Uterus (tissue), 4 donors: ENCODE measurements around the gene ZNF487. TPM values are rescaled to one million over a fixed set of nuclear protein-coding genes. Genes with fewer than 3 reads are reported as not detected.
"Not testable (repeated sequence)": the region's sequence is repeated elsewhere in the genome, so short reads cannot be mapped to it uniquely, and the experiment has no call there.

ENCODE experiments used
- DNase-seq, 2 donors: peaks; one replicate each; pipeline ENCODE4 v3.0.0-alpha.2; 2019 to 2020
- H3K27ac ChIP-seq, 2 donors: fragments of 200-600 bp; sonication (generic); 1 replicate in 1 of 2; 2 replicates in 1 of 2; pipeline ENCODE4 v1.5.1; 2016 to 2018
- H3K27me3 ChIP-seq, 2 donors: fragments of 200-600 bp; sonication (generic); one replicate each; pipeline ENCODE4 v1.5.1; 2018 to 2019; ENCODE audit warnings: control low read depth in 1 of 2
- H3K36me3 ChIP-seq, 2 donors: fragments of 200-600 bp; sonication (generic); one replicate each; pipeline ENCODE4 v1.5.1; 2019; ENCODE audit warnings: control low read depth in 1 of 2
- H3K4me1 ChIP-seq, 2 donors: fragments of 200-600 bp; sonication (generic); one replicate each; pipeline ENCODE4 v1.5.1; 2018 to 2019; ENCODE audit warnings: control low read depth in 1 of 2
- H3K4me3 ChIP-seq, 2 donors: fragments of 200-600 bp; sonication (generic); 1 replicate in 1 of 2; 2 replicates in 1 of 2; pipeline ENCODE4 v1.5.1; 2018 to 2019; ENCODE audit warnings: mild to moderate bottlenecking in 1 of 2
- H3K9me3 ChIP-seq, 2 donors: fragments of 200-600 bp; sonication (generic); one replicate each; pipeline ENCODE4 v1.5.1; 2019; ENCODE audit warnings: control low read depth in 1 of 2
- CTCF ChIP-seq, 4 experiments: fragments of 200-600 bp in 2 of 4; fragments of 450-650 bp in 2 of 4; sonication (generic) in 2 of 4; IDR thresholded peaks; one replicate each; pipeline ENCODE4 v1.5.1; 2016 to 2019; ENCODE audit warnings: antibody characterized with exemption in 4 of 4, mild to moderate bottlenecking in 2 of 4, moderate library complexity in 1 of 4
- POLR2A ChIP-seq, 2 donors: fragments of 450-650 bp; IDR thresholded peaks; one replicate each; pipeline ENCODE4 v1.6.1; 2016; ENCODE audit warnings: antibody characterized with exemption in 2 of 2, mild to moderate bottlenecking in 1 of 2, moderate library complexity in 1 of 2
- intact Hi-C: fragments of 100-400 bp; cut with DNase I; formaldehyde crosslinking; loops from one replicate; pipeline ENCODE4 v1.15.1; 2023; ENCODE audit warnings: low total_unique reads
- total RNA-seq, 4 donors: library from RNA; depleted of rRNA in 3 of 4; stranded (reverse); fragments of >200 nt in 3 of 4; gene quantifications; one replicate each; pipeline versions ENCODE4 v1.1.0 to v1.2.4, GENCODE V29; 2014 to 2023
- donor health status: DM: yes; HTN: yes; CAD: no.

ZNF487 gene
- total RNA-seq, 4 donors from 2014 or later, result 15.0 to 22.8 (median 17.8) TPM

- H3K4me3 ChIP-seq, result no peak overlapping the region
- no peaks in the 10 kb centered on the region for H3K9me3 ChIP-seq
- TF ChIP-seq POLR2A (IDR thresholded peaks at IDR 0.05), result no peak
- peak; percentile 66 to 76 (median 72) for TF ChIP-seq CTCF (IDR thresholded peaks at IDR 0.05)
- H3K27ac ChIP-seq, result no peak overlapping the region
- intact Hi-C loops, result loop anchor here (5.0 kb wide), 1 partner anchor 165 kb away; no protein-coding TSS in a partner anchor
- peak in 1 of 2 donors; percentile 35 for DNase-seq
- H3K27me3 ChIP-seq, result no peaks in the 10 kb centered on the region
- no peaks in the 10 kb centered on the region for H3K4me1 ChIP-seq
- no peaks in the 10 kb centered on the region for H3K36me3 ChIP-seq
Observed at GRCh38 chr10:43461950-43462349, 25.0 kb downstream of the ZNF487 start.

GRCh38 chr10:43465086-43465735 lies 28.3 kb downstream of the ZNF487 start:
- H3K36me3 ChIP-seq, H3K27me3 ChIP-seq, DNase-seq, H3K4me3 ChIP-seq, H3K9me3 ChIP-seq, intact Hi-C loops, H3K4me1 ChIP-seq, H3K27ac ChIP-seq: not testable (repeated sequence)

GRCh38 chr10:43465736-43466120 lies 28.8 kb downstream of the ZNF487 start:
- intact Hi-C loops, H3K36me3 ChIP-seq, H3K9me3 ChIP-seq, DNase-seq, H3K4me1 ChIP-seq, H3K27ac ChIP-seq, H3K27me3 ChIP-seq, H3K4me3 ChIP-seq: not testable (repeated sequence)

GRCh38 chr10:43471146-43471545 lies 34.2 kb downstream of the ZNF487 start:
- Histone ChIP-seq H3K27me3 (no peaks in the 10 kb centered on the region), H3K27ac (no peak overlapping the region), H3K9me3 (no peaks in the 10 kb centered on the region), H3K4me3 (no peak overlapping the region), H3K36me3 (no peaks in the 10 kb centered on the region), H3K4me1 (no peaks in the 10 kb centered on the region)
- intact Hi-C loops, result no loop called here
- no peak for DNase-seq
- TF ChIP-seq POLR2A (IDR thresholded peaks at IDR 0.05), result no peak
- TF ChIP-seq CTCF (IDR thresholded peaks at IDR 0.05), result no peak

- no peaks in the 10 kb centered on the region for H3K9me3 ChIP-seq
- no peak overlapping the region for H3K4me3 ChIP-seq
- H3K4me1 ChIP-seq, result no peaks in the 10 kb centered on the region
- TF ChIP-seq POLR2A (IDR thresholded peaks at IDR 0.05) (no peak), CTCF (IDR thresholded peaks at IDR 0.05) (no peak)
- DNase-seq, result no peak
- H3K36me3 ChIP-seq, result no peaks in the 10 kb centered on the region
- intact Hi-C loops, result no loop called here
- no peaks in the 10 kb centered on the region for H3K27me3 ChIP-seq
- H3K27ac ChIP-seq, result no peak overlapping the region
Observed at GRCh38 chr10:43471935-43472720, 35.2 kb downstream of the ZNF487 start.

GRCh38 chr10:43479275-43479674 lies 42.4 kb downstream of the ZNF487 start:
- TF ChIP-seq CTCF (IDR thresholded peaks at IDR 0.05), result no peak
- TF ChIP-seq POLR2A (IDR thresholded peaks at IDR 0.05), result no peak
- no peaks in the 10 kb centered on the region for H3K36me3 ChIP-seq
- intact Hi-C loops, result no loop called here

More at GRCh38 chr10:43479275-43479674, 42.4 kb downstream of the ZNF487 start:
- H3K4me3 ChIP-seq, result no peak overlapping the region
- H3K4me1 ChIP-seq, result no peaks in the 10 kb centered on the region
- H3K27me3 ChIP-seq, result no peaks in the 10 kb centered on the region
- no peak overlapping the region for H3K27ac ChIP-seq
- peaks cover 0 to 33% of the 10 kb centered on the region in 2 donors for H3K9me3 ChIP-seq
- DNase-seq, result no peak
